Measurements from ENCODE around the gene ADI1.

Gene ADI1

GRCh38 chr2:3472966-3473365, 46.4 kb downstream of the ADI1 start:
- TF ChIP-seq POLR2AphosphoS5 (IDR thresholded peaks at IDR 0.05; ENCODE audit: low read depth): no peak
- no peak for TF ChIP-seq GABPA (IDR thresholded peaks at IDR 0.05; ENCODE audit: low read depth)
- TF ChIP-seq REST (IDR thresholded peaks at IDR 0.05; ENCODE audit: insufficient replicate concordance, low read depth): no peak
- TF ChIP-seq SPI1 (IDR thresholded peaks at IDR 0.05; ENCODE audit: borderline replicate concordance, low read depth): no peak
- TF ChIP-seq CTCF (IDR thresholded peaks at IDR 0.05; ENCODE audit: insufficient read depth, low read length): no peak

GRCh38 chr2:3472296-3472695, 47.0 kb downstream of the ADI1 start:
- Histone ChIP-seq H3K4me3 (replicated peaks; ENCODE audit: insufficient read depth, low read length) (no peak overlapping the region), H3K27ac (replicated peaks) (no peak overlapping the region), H3K27me3 (ENCODE audit: insufficient read depth, poor library complexity, severe bottlenecking) (no peaks in the 10 kb centered on the region)
- TF ChIP-seq POLR2AphosphoS5 (IDR thresholded peaks at IDR 0.05; ENCODE audit: low read depth) (no peak), SPI1 (IDR thresholded peaks at IDR 0.05; ENCODE audit: borderline replicate concordance, low read depth) (no peak), GABPA (IDR thresholded peaks at IDR 0.05; ENCODE audit: low read depth) (no peak), REST (IDR thresholded peaks at IDR 0.05; ENCODE audit: insufficient replicate concordance, low read depth) (no peak), CTCF (IDR thresholded peaks at IDR 0.05; ENCODE audit: insufficient read depth, low read length) (no peak)
- DNase-seq (ENCODE audit: low read depth in 1 of 2, low spot score in 1 of 2): no peak

More at GRCh38 chr2:3472966-3473365, 46.4 kb downstream of the ADI1 start:
- Histone ChIP-seq H3K4me3 (replicated peaks; ENCODE audit: insufficient read depth, low read length) (no peak overlapping the region), H3K27me3 (ENCODE audit: insufficient read depth, poor library complexity, severe bottlenecking) (no peaks in the 10 kb centered on the region), H3K27ac (replicated peaks) (no peak overlapping the region)
- no peak for DNase-seq (ENCODE audit: low read depth in 1 of 2, low spot score in 1 of 2)

GRCh38 chr2:3470856-3471737, 48.2 kb downstream of the ADI1 start:
- H3K4me3 ChIP-seq (replicated peaks; ENCODE audit: insufficient read depth, low read length): no peak overlapping the region
- no peak overlapping the region for H3K27ac ChIP-seq (replicated peaks)
- no peaks in the 10 kb centered on the region for H3K27me3 ChIP-seq (ENCODE audit: insufficient read depth, poor library complexity, severe bottlenecking)
- no peak for DNase-seq (ENCODE audit: low read depth in 1 of 2, low spot score in 1 of 2)
- TF ChIP-seq POLR2AphosphoS5 (IDR thresholded peaks at IDR 0.05; ENCODE audit: low read depth) (no peak), SPI1 (IDR thresholded peaks at IDR 0.05; ENCODE audit: borderline replicate concordance, low read depth) (no peak), GABPA (IDR thresholded peaks at IDR 0.05; ENCODE audit: low read depth) (no peak), REST (IDR thresholded peaks at IDR 0.05; ENCODE audit: insufficient replicate concordance, low read depth) (no peak), CTCF (IDR thresholded peaks at IDR 0.05; ENCODE audit: insufficient read depth, low read length) (no peak)

All from HL-60 (cell line).